K562 (cell line): ENCODE results near the gene CADPS2.

Experiments used
- MXI1 ChIP-seq: IDR thresholded peaks from 2 replicates; pipeline ENCODE4 v1.6.1; 2011; ENCODE audit warnings: low read depth, mild to moderate bottlenecking, improper control_type of control experiment, low read length
- MYC ChIP-seq, 2 experiments: fragments of 250-450 bp in 1 of 2; sonication (Bioruptor Pico) in 1 of 2; IDR thresholded peaks; 2 replicates each; pipeline versions ENCODE4 v1.5.1 to v1.6.1; 2012 to 2021; ENCODE audit warnings: low read depth in 2 of 2, borderline replicate concordance in 1 of 2, improper control_type of control experiment in 1 of 2, low read length in 1 of 2, mild to moderate bottlenecking in 1 of 2, moderate library complexity in 1 of 2
- MYNN ChIP-seq, 2 experiments: sonication (generic); formaldehyde crosslinking in 1 of 2; IDR thresholded peaks; 2 replicates each; pipeline versions ENCODE4 v1.5.0 to v1.6.1; 2016 to 2020; ENCODE audit warnings: antibody characterized with exemption in 1 of 2, missing genetic modification reagents in 1 of 2
- SP1 ChIP-seq: sonication (generic); formaldehyde crosslinking; IDR thresholded peaks from 2 replicates; pipeline ENCODE4 v1.8.1; 2022; ENCODE audit warnings: mild to moderate bottlenecking, missing genetic modification reagents
- STAT5A ChIP-seq: IDR thresholded peaks from 2 replicates; pipeline ENCODE4 v1.6.1; 2012; ENCODE audit warnings: low read length, inconsistent platforms, borderline replicate concordance
- ZNF76 ChIP-seq: fragments of 250-450 bp; sonication (Bioruptor Pico); IDR thresholded peaks from 2 replicates; pipeline ENCODE4 v1.4.0; 2020; ENCODE audit warnings: mild to moderate bottlenecking, moderate library complexity, borderline replicate concordance
- TF ChIP-seq, protein P1 (sequence below): sonication (generic); formaldehyde crosslinking; IDR thresholded peaks from 2 replicates; pipeline ENCODE4 v1.4.0; 2020; ENCODE audit warnings: mild to moderate bottlenecking, missing genetic modification reagents
- TF ChIP-seq, protein P2 (sequence below): fragments of 200-600 bp; sonication (generic); IDR thresholded peaks from one replicate; pipeline ENCODE4 v1.6.1; 2012; ENCODE audit warnings: mild to moderate bottlenecking, low read depth, low read length, inconsistent platforms
- TF ChIP-seq, protein P3 (sequence below): fragments of 250-450 bp; sonication (Bioruptor Pico); IDR thresholded peaks from 2 replicates; pipeline ENCODE4 v1.5.1; 2021; ENCODE audit warnings: mild to moderate bottlenecking
- TF ChIP-seq, protein P4 (sequence below): IDR thresholded peaks from 2 replicates; pipeline ENCODE4 v1.6.1; 2012; ENCODE audit warnings: low read depth, low read length, improper control_type of control experiment, borderline replicate concordance

DNA sequence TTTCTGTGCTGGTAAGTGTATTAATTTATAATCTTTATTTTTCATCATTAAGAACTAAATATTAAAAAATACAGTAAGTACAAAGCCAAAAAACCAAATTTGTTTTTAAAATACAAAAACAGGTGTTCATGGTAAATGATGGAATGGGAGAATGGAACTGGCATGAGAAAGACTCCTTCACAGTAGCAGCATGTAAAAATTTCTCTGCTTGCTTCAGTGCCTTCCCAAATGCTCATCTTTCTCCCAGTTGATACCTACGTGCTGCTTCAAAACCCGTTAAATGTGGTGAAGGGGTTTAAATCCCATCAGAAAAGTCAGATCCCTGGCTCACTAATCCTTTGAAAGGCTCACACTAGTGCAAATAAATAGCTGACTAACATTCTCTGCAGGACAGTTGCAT is 191.6 kb downstream of the CADPS2 start:
- TF ChIP-seq, protein P1, sequence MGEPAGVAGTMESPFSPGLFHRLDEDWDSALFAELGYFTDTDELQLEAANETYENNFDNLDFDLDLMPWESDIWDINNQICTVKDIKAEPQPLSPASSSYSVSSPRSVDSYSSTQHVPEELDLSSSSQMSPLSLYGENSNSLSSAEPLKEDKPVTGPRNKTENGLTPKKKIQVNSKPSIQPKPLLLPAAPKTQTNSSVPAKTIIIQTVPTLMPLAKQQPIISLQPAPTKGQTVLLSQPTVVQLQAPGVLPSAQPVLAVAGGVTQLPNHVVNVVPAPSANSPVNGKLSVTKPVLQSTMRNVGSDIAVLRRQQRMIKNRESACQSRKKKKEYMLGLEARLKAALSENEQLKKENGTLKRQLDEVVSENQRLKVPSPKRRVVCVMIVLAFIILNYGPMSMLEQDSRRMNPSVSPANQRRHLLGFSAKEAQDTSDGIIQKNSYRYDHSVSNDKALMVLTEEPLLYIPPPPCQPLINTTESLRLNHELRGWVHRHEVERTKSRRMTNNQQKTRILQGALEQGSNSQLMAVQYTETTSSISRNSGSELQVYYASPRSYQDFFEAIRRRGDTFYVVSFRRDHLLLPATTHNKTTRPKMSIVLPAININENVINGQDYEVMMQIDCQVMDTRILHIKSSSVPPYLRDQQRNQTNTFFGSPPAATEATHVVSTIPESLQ (CRISPR knock-in tag): no peak
- TF ChIP-seq STAT5A (no peak), MXI1 (no peak), ZNF76 (CRISPR knock-in tag) (no peak), SP1 (no peak), MYC (IDR thresholded peaks at IDR 0.05; ENCODE audit: low read depth, low read length) (no peak), MYC (CRISPR knock-in tag; IDR thresholded peaks at IDR 0.05; ENCODE audit: borderline replicate concordance, low read depth) (no peak), MYNN (IDR thresholded peaks at IDR 0.05) (no peak), MYNN (CRISPR knock-in tag; IDR thresholded peaks at IDR 0.05) (no peak)
- TF ChIP-seq, protein P2, sequence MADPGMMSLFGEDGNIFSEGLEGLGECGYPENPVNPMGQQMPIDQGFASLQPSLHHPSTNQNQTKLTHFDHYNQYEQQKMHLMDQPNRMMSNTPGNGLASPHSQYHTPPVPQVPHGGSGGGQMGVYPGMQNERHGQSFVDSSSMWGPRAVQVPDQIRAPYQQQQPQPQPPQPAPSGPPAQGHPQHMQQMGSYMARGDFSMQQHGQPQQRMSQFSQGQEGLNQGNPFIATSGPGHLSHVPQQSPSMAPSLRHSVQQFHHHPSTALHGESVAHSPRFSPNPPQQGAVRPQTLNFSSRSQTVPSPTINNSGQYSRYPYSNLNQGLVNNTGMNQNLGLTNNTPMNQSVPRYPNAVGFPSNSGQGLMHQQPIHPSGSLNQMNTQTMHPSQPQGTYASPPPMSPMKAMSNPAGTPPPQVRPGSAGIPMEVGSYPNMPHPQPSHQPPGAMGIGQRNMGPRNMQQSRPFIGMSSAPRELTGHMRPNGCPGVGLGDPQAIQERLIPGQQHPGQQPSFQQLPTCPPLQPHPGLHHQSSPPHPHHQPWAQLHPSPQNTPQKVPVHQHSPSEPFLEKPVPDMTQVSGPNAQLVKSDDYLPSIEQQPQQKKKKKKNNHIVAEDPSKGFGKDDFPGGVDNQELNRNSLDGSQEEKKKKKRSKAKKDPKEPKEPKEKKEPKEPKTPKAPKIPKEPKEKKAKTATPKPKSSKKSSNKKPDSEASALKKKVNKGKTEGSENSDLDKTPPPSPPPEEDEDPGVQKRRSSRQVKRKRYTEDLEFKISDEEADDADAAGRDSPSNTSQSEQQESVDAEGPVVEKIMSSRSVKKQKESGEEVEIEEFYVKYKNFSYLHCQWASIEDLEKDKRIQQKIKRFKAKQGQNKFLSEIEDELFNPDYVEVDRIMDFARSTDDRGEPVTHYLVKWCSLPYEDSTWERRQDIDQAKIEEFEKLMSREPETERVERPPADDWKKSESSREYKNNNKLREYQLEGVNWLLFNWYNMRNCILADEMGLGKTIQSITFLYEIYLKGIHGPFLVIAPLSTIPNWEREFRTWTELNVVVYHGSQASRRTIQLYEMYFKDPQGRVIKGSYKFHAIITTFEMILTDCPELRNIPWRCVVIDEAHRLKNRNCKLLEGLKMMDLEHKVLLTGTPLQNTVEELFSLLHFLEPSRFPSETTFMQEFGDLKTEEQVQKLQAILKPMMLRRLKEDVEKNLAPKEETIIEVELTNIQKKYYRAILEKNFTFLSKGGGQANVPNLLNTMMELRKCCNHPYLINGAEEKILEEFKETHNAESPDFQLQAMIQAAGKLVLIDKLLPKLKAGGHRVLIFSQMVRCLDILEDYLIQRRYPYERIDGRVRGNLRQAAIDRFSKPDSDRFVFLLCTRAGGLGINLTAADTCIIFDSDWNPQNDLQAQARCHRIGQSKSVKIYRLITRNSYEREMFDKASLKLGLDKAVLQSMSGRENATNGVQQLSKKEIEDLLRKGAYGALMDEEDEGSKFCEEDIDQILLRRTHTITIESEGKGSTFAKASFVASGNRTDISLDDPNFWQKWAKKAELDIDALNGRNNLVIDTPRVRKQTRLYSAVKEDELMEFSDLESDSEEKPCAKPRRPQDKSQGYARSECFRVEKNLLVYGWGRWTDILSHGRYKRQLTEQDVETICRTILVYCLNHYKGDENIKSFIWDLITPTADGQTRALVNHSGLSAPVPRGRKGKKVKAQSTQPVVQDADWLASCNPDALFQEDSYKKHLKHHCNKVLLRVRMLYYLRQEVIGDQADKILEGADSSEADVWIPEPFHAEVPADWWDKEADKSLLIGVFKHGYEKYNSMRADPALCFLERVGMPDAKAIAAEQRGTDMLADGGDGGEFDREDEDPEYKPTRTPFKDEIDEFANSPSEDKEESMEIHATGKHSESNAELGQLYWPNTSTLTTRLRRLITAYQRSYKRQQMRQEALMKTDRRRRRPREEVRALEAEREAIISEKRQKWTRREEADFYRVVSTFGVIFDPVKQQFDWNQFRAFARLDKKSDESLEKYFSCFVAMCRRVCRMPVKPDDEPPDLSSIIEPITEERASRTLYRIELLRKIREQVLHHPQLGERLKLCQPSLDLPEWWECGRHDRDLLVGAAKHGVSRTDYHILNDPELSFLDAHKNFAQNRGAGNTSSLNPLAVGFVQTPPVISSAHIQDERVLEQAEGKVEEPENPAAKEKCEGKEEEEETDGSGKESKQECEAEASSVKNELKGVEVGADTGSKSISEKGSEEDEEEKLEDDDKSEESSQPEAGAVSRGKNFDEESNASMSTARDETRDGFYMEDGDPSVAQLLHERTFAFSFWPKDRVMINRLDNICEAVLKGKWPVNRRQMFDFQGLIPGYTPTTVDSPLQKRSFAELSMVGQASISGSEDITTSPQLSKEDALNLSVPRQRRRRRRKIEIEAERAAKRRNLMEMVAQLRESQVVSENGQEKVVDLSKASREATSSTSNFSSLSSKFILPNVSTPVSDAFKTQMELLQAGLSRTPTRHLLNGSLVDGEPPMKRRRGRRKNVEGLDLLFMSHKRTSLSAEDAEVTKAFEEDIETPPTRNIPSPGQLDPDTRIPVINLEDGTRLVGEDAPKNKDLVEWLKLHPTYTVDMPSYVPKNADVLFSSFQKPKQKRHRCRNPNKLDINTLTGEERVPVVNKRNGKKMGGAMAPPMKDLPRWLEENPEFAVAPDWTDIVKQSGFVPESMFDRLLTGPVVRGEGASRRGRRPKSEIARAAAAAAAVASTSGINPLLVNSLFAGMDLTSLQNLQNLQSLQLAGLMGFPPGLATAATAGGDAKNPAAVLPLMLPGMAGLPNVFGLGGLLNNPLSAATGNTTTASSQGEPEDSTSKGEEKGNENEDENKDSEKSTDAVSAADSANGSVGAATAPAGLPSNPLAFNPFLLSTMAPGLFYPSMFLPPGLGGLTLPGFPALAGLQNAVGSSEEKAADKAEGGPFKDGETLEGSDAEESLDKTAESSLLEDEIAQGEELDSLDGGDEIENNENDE: no peak
- TF ChIP-seq, protein P3, sequence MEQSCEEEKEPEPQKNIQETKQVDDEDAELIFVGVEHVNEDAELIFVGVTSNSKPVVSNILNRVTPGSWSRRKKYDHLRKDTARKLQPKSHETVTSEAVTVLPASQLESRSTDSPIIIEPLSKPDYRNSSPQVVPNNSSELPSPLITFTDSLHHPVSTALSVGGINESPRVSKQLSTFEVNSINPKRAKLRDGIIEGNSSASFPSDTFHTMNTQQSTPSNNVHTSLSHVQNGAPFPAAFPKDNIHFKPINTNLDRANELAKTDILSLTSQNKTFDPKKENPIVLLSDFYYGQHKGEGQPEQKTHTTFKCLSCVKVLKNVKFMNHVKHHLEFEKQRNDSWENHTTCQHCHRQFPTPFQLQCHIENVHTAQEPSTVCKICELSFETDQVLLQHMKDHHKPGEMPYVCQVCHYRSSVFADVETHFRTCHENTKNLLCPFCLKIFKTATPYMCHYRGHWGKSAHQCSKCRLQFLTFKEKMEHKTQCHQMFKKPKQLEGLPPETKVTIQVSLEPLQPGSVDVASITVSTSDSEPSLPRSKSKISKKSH (CRISPR knock-in tag): no peak
- TF ChIP-seq, protein P4, sequence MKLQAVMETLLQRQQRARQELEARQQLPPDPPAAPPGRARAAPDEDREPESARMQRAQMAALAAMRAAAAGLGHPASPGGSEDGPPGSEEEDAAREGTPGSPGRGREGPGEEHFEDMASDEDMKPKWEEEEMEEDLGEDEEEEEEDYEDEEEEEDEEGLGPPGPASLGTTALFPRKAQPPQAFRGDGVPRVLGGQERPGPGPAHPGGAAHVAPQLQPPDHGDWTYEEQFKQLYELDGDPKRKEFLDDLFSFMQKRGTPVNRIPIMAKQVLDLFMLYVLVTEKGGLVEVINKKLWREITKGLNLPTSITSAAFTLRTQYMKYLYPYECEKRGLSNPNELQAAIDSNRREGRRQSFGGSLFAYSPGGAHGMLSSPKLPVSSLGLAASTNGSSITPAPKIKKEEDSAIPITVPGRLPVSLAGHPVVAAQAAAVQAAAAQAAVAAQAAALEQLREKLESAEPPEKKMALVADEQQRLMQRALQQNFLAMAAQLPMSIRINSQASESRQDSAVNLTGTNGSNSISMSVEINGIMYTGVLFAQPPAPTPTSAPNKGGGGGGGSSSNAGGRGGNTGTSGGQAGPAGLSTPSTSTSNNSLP: no peak
